Measurements from ENCODE around the gene YTHDF1.

The YTHDF1 gene

GRCh38 chr20:63238514-63239125, 22.7 kb upstream of the YTHDF1 start:
- Histone ChIP-seq H3K9ac (ENCODE audit: low read depth in 1 of 2, low read length in 2 of 2) (no peak overlapping the region), H3K4me3 (ENCODE audit: low read depth in 1 of 2, low read length in 2 of 2) (no peak overlapping the region), H3K4me1 (ENCODE audit: control insufficient read depth in 1 of 2, insufficient read depth in 2 of 2, low read length in 2 of 2) (no peaks in the 10 kb centered on the region), H3K36me3 (ENCODE audit: control insufficient read depth in 1 of 2, insufficient read depth in 2 of 2, low read length in 2 of 2) (no peaks in the 10 kb centered on the region), H3K27me3 (ENCODE audit: control insufficient read depth in 1 of 2, insufficient read depth in 2 of 2, low read length in 2 of 2) (no peaks in the 10 kb centered on the region), H3K9me3 (ENCODE audit: control insufficient read depth in 1 of 2, low read length in 2 of 2) (no peaks in the 10 kb centered on the region), H3K27ac (ENCODE audit: low read depth, low read length) (no peak overlapping the region)

- Histone ChIP-seq H3K4me3 (ENCODE audit: low read depth in 1 of 2, low read length in 2 of 2) (no peak overlapping the region), H3K9me3 (ENCODE audit: control insufficient read depth in 1 of 2, low read length in 2 of 2) (no peaks in the 10 kb centered on the region), H3K36me3 (ENCODE audit: control insufficient read depth in 1 of 2, insufficient read depth in 2 of 2, low read length in 2 of 2) (no peaks in the 10 kb centered on the region), H3K4me1 (ENCODE audit: control insufficient read depth in 1 of 2, insufficient read depth in 2 of 2, low read length in 2 of 2) (no peaks in the 10 kb centered on the region), H3K27ac (ENCODE audit: low read depth, low read length) (no peak overlapping the region), H3K9ac (ENCODE audit: low read depth in 1 of 2, low read length in 2 of 2) (no peak overlapping the region), H3K27me3 (ENCODE audit: control insufficient read depth in 1 of 2, insufficient read depth in 2 of 2, low read length in 2 of 2) (no peaks in the 10 kb centered on the region)
Measured at GRCh38 chr20:63238031-63238430, 22.1 kb upstream of the YTHDF1 start.

GRCh38 chr20:63236116-63236837, 20.3 kb upstream of the YTHDF1 start:
- Histone ChIP-seq H3K4me1 (ENCODE audit: control insufficient read depth in 1 of 2, insufficient read depth in 2 of 2, low read length in 2 of 2) (peaks cover 0 to 7% of the 10 kb centered on the region in 2 donors), H3K9ac (ENCODE audit: low read depth in 1 of 2, low read length in 2 of 2) (no peak overlapping the region), H3K9me3 (ENCODE audit: control insufficient read depth in 1 of 2, low read length in 2 of 2) (no peaks in the 10 kb centered on the region), H3K36me3 (ENCODE audit: control insufficient read depth in 1 of 2, insufficient read depth in 2 of 2, low read length in 2 of 2) (no peaks in the 10 kb centered on the region), H3K4me3 (ENCODE audit: low read depth in 1 of 2, low read length in 2 of 2) (no peak overlapping the region), H3K27ac (ENCODE audit: low read depth, low read length) (no peak overlapping the region), H3K27me3 (ENCODE audit: control insufficient read depth in 1 of 2, insufficient read depth in 2 of 2, low read length in 2 of 2) (peaks cover 0 to 3% of the 10 kb centered on the region in 2 donors)

- H3K4me1 ChIP-seq (ENCODE audit: control insufficient read depth in 1 of 2, insufficient read depth in 2 of 2, low read length in 2 of 2), result peaks cover 0 to 7% of the 10 kb centered on the region in 2 donors
- no peak within 1 kb of the TSS for H3K4me3 ChIP-seq (ENCODE audit: low read depth in 1 of 2, low read length in 2 of 2)
- H3K36me3 ChIP-seq (ENCODE audit: control insufficient read depth in 1 of 2, insufficient read depth in 2 of 2, low read length in 2 of 2), result no peaks in the 10 kb centered on the region
- H3K9ac ChIP-seq (ENCODE audit: low read depth in 1 of 2, low read length in 2 of 2), result no peak within 1 kb of the TSS
- H3K27ac ChIP-seq (ENCODE audit: low read depth, low read length), result no peak within 1 kb of the TSS
- H3K27me3 ChIP-seq (ENCODE audit: control insufficient read depth in 1 of 2, insufficient read depth in 2 of 2, low read length in 2 of 2), result peaks cover 3 to 11% of the 10 kb centered on the region in 2 donors
- no peaks in the 10 kb centered on the region for H3K9me3 ChIP-seq (ENCODE audit: control insufficient read depth in 1 of 2, low read length in 2 of 2)
Measured at GRCh38 chr20:63235399-63235983, 19.6 kb upstream of the YTHDF1 start, which contains the start of gene BIRC7. TSS of gene BIRC7 (plus strand) at chr20:63235905. CDS start at chr20:63236097, 192 bp downstream.

GRCh38 chr20:63234693-63235398, 18.9 kb upstream of the YTHDF1 start:
- no peaks in the 10 kb centered on the region for H3K36me3 ChIP-seq (ENCODE audit: control insufficient read depth in 1 of 2, insufficient read depth in 2 of 2, low read length in 2 of 2)
- peaks cover 3 to 11% of the 10 kb centered on the region in 2 donors for H3K27me3 ChIP-seq (ENCODE audit: control insufficient read depth in 1 of 2, insufficient read depth in 2 of 2, low read length in 2 of 2)
- H3K9ac ChIP-seq (ENCODE audit: low read depth in 1 of 2, low read length in 2 of 2), result no peak overlapping the region
- H3K9me3 ChIP-seq (ENCODE audit: control insufficient read depth in 1 of 2, low read length in 2 of 2), result no peaks in the 10 kb centered on the region
- H3K4me3 ChIP-seq (ENCODE audit: low read depth in 1 of 2, low read length in 2 of 2), result no peak overlapping the region
- H3K27ac ChIP-seq (ENCODE audit: low read depth, low read length), result no peak overlapping the region
- peaks cover 0 to 7% of the 10 kb centered on the region in 2 donors for H3K4me1 ChIP-seq (ENCODE audit: control insufficient read depth in 1 of 2, insufficient read depth in 2 of 2, low read length in 2 of 2)

- Histone ChIP-seq H3K27me3 (ENCODE audit: control insufficient read depth in 1 of 2, insufficient read depth in 2 of 2, low read length in 2 of 2) (peaks cover 8 to 13% of the 10 kb centered on the region in 2 donors), H3K4me3 (ENCODE audit: low read depth in 1 of 2, low read length in 2 of 2) (no peak overlapping the region), H3K36me3 (ENCODE audit: control insufficient read depth in 1 of 2, insufficient read depth in 2 of 2, low read length in 2 of 2) (no peaks in the 10 kb centered on the region), H3K9me3 (ENCODE audit: control insufficient read depth in 1 of 2, low read length in 2 of 2) (no peaks in the 10 kb centered on the region), H3K4me1 (ENCODE audit: control insufficient read depth in 1 of 2, insufficient read depth in 2 of 2, low read length in 2 of 2) (peaks cover 0 to 7% of the 10 kb centered on the region in 2 donors), H3K9ac (ENCODE audit: low read depth in 1 of 2, low read length in 2 of 2) (no peak overlapping the region), H3K27ac (ENCODE audit: low read depth, low read length) (no peak overlapping the region)
Measured at GRCh38 chr20:63233924-63234323, 18.0 kb upstream of the YTHDF1 start.

GRCh38 chr20:63233061-63233344, 17.1 kb upstream of the YTHDF1 start:
- Histone ChIP-seq H3K36me3 (ENCODE audit: control insufficient read depth in 1 of 2, insufficient read depth in 2 of 2, low read length in 2 of 2) (no peaks in the 10 kb centered on the region), H3K9ac (ENCODE audit: low read depth in 1 of 2, low read length in 2 of 2) (no peak overlapping the region), H3K9me3 (ENCODE audit: control insufficient read depth in 1 of 2, low read length in 2 of 2) (no peaks in the 10 kb centered on the region), H3K4me1 (ENCODE audit: control insufficient read depth in 1 of 2, insufficient read depth in 2 of 2, low read length in 2 of 2) (peaks cover 0 to 7% of the 10 kb centered on the region in 2 donors), H3K27ac (ENCODE audit: low read depth, low read length) (no peak overlapping the region), H3K4me3 (ENCODE audit: low read depth in 1 of 2, low read length in 2 of 2) (no peak overlapping the region), H3K27me3 (ENCODE audit: control insufficient read depth in 1 of 2, insufficient read depth in 2 of 2, low read length in 2 of 2) (peaks cover 8 to 14% of the 10 kb centered on the region in 2 donors)

GRCh38 chr20:63232235-63233060, 16.5 kb upstream of the YTHDF1 start:
- no peak overlapping the region for H3K4me3 ChIP-seq (ENCODE audit: low read depth in 1 of 2, low read length in 2 of 2)
- H3K27ac ChIP-seq (ENCODE audit: low read depth, low read length), result no peak overlapping the region
- H3K9ac ChIP-seq (ENCODE audit: low read depth in 1 of 2, low read length in 2 of 2), result no peak overlapping the region
- no peaks in the 10 kb centered on the region for H3K36me3 ChIP-seq (ENCODE audit: control insufficient read depth in 1 of 2, insufficient read depth in 2 of 2, low read length in 2 of 2)
- no peaks in the 10 kb centered on the region for H3K9me3 ChIP-seq (ENCODE audit: control insufficient read depth in 1 of 2, low read length in 2 of 2)
- H3K4me1 ChIP-seq (ENCODE audit: control insufficient read depth in 1 of 2, insufficient read depth in 2 of 2, low read length in 2 of 2), result peaks cover 0 to 7% of the 10 kb centered on the region in 2 donors
- peaks cover 8 to 14% of the 10 kb centered on the region in 2 donors for H3K27me3 ChIP-seq (ENCODE audit: control insufficient read depth in 1 of 2, insufficient read depth in 2 of 2, low read length in 2 of 2)

GRCh38 chr20:63230800-63231268, 14.9 kb upstream of the YTHDF1 start:
- H3K9ac ChIP-seq (ENCODE audit: low read depth in 1 of 2, low read length in 2 of 2), result no peak overlapping the region
- H3K9me3 ChIP-seq (ENCODE audit: control insufficient read depth in 1 of 2, low read length in 2 of 2), result no peaks in the 10 kb centered on the region
- H3K4me1 ChIP-seq (ENCODE audit: control insufficient read depth in 1 of 2, insufficient read depth in 2 of 2, low read length in 2 of 2), result peaks cover 0 to 7% of the 10 kb centered on the region in 2 donors
- no peak overlapping the region for H3K27ac ChIP-seq (ENCODE audit: low read depth, low read length)
- no peaks in the 10 kb centered on the region for H3K36me3 ChIP-seq (ENCODE audit: control insufficient read depth in 1 of 2, insufficient read depth in 2 of 2, low read length in 2 of 2)
- H3K4me3 ChIP-seq (ENCODE audit: low read depth in 1 of 2, low read length in 2 of 2), result no peak overlapping the region
- H3K27me3 ChIP-seq (ENCODE audit: control insufficient read depth in 1 of 2, insufficient read depth in 2 of 2, low read length in 2 of 2), result peaks cover 8 to 14% of the 10 kb centered on the region in 2 donors
